Measurements from ENCODE around the gene NSF.

DNA sequence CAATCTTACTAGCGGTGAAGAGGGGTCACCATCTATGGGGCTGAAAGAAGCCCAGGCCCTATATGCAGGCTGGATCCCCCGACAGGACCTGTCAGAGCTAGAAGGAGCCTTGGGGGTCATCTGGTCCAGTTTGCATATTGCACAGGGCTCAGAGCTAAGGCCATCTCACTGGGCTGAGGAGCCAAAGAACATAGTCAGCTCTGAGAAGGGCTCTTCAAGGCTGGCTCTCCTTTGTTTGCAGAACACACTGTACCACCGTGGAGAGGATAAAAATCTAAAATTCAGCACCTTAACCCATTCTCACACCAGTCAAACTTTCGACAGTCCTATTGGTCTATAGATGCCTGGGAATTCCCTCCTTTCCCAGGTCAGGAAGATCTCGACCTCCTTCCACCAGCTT lies 203.8 kb downstream of the NSF start:
- TF ChIP-seq, protein P1, sequence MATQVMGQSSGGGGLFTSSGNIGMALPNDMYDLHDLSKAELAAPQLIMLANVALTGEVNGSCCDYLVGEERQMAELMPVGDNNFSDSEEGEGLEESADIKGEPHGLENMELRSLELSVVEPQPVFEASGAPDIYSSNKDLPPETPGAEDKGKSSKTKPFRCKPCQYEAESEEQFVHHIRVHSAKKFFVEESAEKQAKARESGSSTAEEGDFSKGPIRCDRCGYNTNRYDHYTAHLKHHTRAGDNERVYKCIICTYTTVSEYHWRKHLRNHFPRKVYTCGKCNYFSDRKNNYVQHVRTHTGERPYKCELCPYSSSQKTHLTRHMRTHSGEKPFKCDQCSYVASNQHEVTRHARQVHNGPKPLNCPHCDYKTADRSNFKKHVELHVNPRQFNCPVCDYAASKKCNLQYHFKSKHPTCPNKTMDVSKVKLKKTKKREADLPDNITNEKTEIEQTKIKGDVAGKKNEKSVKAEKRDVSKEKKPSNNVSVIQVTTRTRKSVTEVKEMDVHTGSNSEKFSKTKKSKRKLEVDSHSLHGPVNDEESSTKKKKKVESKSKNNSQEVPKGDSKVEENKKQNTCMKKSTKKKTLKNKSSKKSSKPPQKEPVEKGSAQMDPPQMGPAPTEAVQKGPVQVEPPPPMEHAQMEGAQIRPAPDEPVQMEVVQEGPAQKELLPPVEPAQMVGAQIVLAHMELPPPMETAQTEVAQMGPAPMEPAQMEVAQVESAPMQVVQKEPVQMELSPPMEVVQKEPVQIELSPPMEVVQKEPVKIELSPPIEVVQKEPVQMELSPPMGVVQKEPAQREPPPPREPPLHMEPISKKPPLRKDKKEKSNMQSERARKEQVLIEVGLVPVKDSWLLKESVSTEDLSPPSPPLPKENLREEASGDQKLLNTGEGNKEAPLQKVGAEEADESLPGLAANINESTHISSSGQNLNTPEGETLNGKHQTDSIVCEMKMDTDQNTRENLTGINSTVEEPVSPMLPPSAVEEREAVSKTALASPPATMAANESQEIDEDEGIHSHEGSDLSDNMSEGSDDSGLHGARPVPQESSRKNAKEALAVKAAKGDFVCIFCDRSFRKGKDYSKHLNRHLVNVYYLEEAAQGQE (IDR thresholded peaks at IDR 0.05; ENCODE audit: insufficient replicate concordance, low read depth), result no peak
- TF ChIP-seq, protein P2, sequence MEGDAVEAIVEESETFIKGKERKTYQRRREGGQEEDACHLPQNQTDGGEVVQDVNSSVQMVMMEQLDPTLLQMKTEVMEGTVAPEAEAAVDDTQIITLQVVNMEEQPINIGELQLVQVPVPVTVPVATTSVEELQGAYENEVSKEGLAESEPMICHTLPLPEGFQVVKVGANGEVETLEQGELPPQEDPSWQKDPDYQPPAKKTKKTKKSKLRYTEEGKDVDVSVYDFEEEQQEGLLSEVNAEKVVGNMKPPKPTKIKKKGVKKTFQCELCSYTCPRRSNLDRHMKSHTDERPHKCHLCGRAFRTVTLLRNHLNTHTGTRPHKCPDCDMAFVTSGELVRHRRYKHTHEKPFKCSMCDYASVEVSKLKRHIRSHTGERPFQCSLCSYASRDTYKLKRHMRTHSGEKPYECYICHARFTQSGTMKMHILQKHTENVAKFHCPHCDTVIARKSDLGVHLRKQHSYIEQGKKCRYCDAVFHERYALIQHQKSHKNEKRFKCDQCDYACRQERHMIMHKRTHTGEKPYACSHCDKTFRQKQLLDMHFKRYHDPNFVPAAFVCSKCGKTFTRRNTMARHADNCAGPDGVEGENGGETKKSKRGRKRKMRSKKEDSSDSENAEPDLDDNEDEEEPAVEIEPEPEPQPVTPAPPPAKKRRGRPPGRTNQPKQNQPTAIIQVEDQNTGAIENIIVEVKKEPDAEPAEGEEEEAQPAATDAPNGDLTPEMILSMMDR (IDR thresholded peaks at IDR 0.05; ENCODE audit: insufficient read depth, low read length), result no peak
- TF ChIP-seq POLR2AphosphoS5 (IDR thresholded peaks at IDR 0.05; ENCODE audit: low read depth) (no peak), GABPA (IDR thresholded peaks at IDR 0.05; ENCODE audit: low read depth) (no peak)

All from HL-60 (cell line).